ENCODE results near the gene APPBP2. TPM values are rescaled to one million over a fixed set of nuclear protein-coding genes. Genes with fewer than 3 reads are reported as not detected.

APPBP2 gene
- total and polyA plus RNA-seq, 2 of the 8 experiments (the other 6 are each of a cell fraction or from before 2014, with no cell fraction given): 3.3 to 18.0 TPM

DNA sequence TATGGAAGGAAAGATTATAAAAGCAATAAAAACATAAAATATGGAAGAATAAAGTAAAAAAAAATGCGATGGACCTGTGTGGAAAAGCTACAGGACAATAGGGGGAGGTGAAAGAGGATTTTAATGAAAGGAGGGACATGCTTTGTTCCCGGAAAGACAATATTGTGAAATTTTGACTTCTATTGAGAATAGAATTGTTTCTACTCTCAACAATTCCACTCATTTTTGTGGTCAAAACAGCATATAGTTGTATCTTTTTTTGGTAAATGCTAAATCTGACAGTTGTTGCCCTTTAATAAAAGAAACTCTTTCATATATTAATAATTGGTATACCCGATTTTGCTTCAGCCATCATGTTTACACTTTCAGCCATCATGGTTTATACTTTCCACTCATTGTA lies 22.9 kb upstream of the APPBP2 start (continued):
- TF ChIP-seq, protein P1, sequence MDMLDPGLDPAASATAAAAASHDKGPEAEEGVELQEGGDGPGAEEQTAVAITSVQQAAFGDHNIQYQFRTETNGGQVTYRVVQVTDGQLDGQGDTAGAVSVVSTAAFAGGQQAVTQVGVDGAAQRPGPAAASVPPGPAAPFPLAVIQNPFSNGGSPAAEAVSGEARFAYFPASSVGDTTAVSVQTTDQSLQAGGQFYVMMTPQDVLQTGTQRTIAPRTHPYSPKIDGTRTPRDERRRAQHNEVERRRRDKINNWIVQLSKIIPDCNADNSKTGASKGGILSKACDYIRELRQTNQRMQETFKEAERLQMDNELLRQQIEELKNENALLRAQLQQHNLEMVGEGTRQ (IDR thresholded peaks at IDR 0.05; ENCODE audit: low read length): no peak
- TF ChIP-seq SUZ12 (IDR thresholded peaks at IDR 0.05; ENCODE audit: low read length) (no peak), RXRA (IDR thresholded peaks at IDR 0.05; ENCODE audit: insufficient read depth, low read depth, low read length) (no peak)

Data from H1 (cell line).